ENCODE measurements around the gene CDH4.
A peak's percentile ranks its signal among the peaks of the same experiment; 100 is the strongest.

CDH4 gene

GRCh38 chr20:61514805-61515505 lies 262.9 kb downstream of the CDH4 start:
- no peak for DNase-seq (ENCODE audit: low read depth in 2 of 2)

GRCh38 chr20:61515922-61516321 lies 263.9 kb downstream of the CDH4 start:
- DNase-seq (ENCODE audit: low read depth in 2 of 2): no peak

- DNase-seq (ENCODE audit: low read depth in 2 of 2): no peak
Measured at GRCh38 chr20:61516346-61517208, 264.5 kb downstream of the CDH4 start.

GRCh38 chr20:61517419-61517818 lies 265.4 kb downstream of the CDH4 start:
- DNase-seq (ENCODE audit: low read depth in 2 of 2): no peak

- no peak for DNase-seq (ENCODE audit: low read depth in 2 of 2)
Measured at GRCh38 chr20:61518424-61518951, 266.4 kb downstream of the CDH4 start.

- DNase-seq (ENCODE audit: low read depth in 2 of 2): no peak
Measured at GRCh38 chr20:61519488-61519887, 267.4 kb downstream of the CDH4 start.

- DNase-seq (ENCODE audit: low read depth in 2 of 2): no peak
Measured at GRCh38 chr20:61520076-61520892, 268.2 kb downstream of the CDH4 start.

GRCh38 chr20:61520893-61521460 lies 268.9 kb downstream of the CDH4 start:
- peak; percentile 71 to 73 for DNase-seq (ENCODE audit: low read depth in 2 of 2)

GRCh38 chr20:61521687-61522420 lies 269.8 kb downstream of the CDH4 start:
- no peak for DNase-seq (ENCODE audit: low read depth in 2 of 2)

- no peak for DNase-seq (ENCODE audit: low read depth in 2 of 2)
Measured at GRCh38 chr20:61522498-61523090, 270.5 kb downstream of the CDH4 start.

GRCh38 chr20:61523145-61523544 lies 271.1 kb downstream of the CDH4 start:
- DNase-seq (ENCODE audit: low read depth in 2 of 2): no peak

- no peak for DNase-seq (ENCODE audit: low read depth in 2 of 2)
Measured at GRCh38 chr20:61524951-61525666, 273.0 kb downstream of the CDH4 start.

- DNase-seq (ENCODE audit: low read depth in 2 of 2): no peak
Measured at GRCh38 chr20:61525781-61526431, 273.8 kb downstream of the CDH4 start.

- no peak for DNase-seq (ENCODE audit: low read depth in 2 of 2)
Measured at GRCh38 chr20:61526907-61527306, 274.8 kb downstream of the CDH4 start.

- DNase-seq (ENCODE audit: low read depth in 2 of 2): no peak
Measured at GRCh38 chr20:61527626-61528025, 275.6 kb downstream of the CDH4 start.

- DNase-seq (ENCODE audit: low read depth in 2 of 2): no peak
Measured at GRCh38 chr20:61528591-61528990, 276.5 kb downstream of the CDH4 start.

GRCh38 chr20:61529354-61529753 lies 277.3 kb downstream of the CDH4 start:
- DNase-seq (ENCODE audit: low read depth in 2 of 2): no peak

GRCh38 chr20:61531553-61532345 lies 279.7 kb downstream of the CDH4 start:
- DNase-seq (ENCODE audit: low read depth in 2 of 2): no peak

GRCh38 chr20:61532736-61533135 lies 280.7 kb downstream of the CDH4 start:
- DNase-seq (ENCODE audit: low read depth in 2 of 2): no peak

All from fibroblast of skin of left quadriceps (primary cell).